Measurements from ENCODE around the gene FNDC1.

GRCh38 chr6:159233365-159234101 lies 64.3 kb downstream of the FNDC1 start:
- TF ChIP-seq CTCF (IDR thresholded peaks at IDR 0.05; ENCODE audit: borderline replicate concordance, extremely low read depth, low read length, poor library complexity, severe bottlenecking) (no peak), EZH2 (IDR thresholded peaks at IDR 0.05; ENCODE audit: borderline replicate concordance, low read depth, low read length, severe bottlenecking) (no peak)

All from DND-41 (cell line).